Measurements from ENCODE around the gene CERS4.
"Not testable (repeated sequence)": the region's sequence is repeated elsewhere in the genome, so short reads cannot be mapped to it uniquely, and the experiment has no call there.

CERS4 gene

DNA sequence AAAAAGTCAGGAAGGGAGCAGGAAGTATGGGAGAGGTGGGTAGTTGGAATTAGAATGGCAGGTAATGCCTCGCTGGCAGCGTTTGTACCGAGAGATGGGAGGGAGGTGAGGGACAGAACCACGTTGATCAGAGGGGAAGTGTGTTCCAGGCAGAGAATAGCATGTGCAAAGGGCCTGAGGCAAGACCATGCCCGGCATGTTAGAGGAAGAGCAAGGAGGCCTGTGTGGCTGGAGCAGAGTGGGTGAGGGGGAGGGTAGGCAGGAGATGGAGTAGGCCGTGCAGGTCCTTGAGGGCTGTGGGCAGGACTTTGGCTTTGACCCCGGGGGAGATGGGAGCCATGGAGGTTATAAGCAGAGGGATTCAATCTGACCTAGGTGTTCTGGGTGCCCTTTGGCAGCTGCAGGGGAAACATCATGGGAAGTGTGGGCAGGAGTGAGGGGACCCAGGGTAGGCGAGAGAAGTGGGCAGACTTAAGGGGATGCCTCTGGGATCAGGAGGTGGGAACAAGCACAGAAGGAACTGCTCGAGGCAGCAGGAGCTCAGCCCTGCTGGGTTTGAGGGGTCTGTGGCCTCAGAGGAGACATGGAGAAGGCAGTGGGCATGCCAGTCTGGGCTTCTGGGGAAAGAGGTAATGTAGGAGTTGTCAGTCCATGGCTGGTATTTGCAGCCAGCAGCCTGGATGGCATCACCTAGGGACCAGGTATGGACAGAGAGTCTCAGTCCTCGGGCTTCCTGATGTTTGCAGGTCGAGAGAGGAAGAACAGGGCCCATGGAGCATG, 50.2 kb downstream of the CERS4 start:
- no peak for DNase-seq

GRCh38 chr19:8259922-8260247, 50.7 kb downstream of the CERS4 start:
- DNase-seq: no peak

- DNase-seq: no peak
Observed at GRCh38 chr19:8261347-8261746, 52.2 kb downstream of the CERS4 start.

- no peak for DNase-seq
Observed at GRCh38 chr19:8261881-8262280, 52.7 kb downstream of the CERS4 start.

DNA sequence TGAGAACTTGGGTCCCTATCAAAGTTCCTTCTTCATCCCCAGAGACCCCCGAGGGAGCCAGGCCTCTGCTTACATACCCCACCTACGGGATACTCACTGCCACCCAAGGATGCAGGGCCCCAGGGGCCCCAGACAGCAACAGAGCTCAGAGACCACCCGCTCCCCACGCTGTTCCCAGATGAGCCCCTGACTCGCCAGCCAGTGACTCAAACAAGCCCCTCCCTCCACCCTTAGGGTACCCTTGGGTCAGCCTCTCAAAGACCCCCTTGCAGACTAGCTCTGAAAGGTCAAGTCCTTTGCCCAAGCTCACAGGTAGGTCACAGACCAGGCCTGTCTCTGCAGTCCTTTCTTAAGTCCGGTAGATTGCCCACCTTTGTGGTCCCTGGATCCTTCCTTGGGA, 53.3 kb downstream of the CERS4 start:
- no peak for DNase-seq

- not testable (repeated sequence) for DNase-seq
Observed at GRCh38 chr19:8264248-8264647, 55.1 kb downstream of the CERS4 start.

DNA sequence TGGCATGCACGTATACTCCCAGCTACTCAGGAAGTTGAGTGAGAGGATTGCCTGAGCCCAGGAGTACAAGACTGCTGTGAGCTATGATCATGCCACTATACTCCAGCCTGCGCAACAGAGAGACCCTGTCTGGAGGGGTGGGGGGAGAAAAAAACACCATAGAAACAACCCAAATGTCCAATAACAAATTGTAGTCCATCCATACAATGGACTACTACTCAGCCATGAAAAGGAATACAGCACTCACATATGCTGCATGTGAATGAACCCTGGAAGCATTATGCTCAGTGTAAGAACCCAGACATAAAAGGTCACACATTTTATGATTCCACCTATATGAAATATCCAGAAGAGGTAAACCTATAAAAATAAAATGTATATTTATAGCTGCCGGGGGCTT, 56.7 kb downstream of the CERS4 start:
- DNase-seq: no peak

DNA sequence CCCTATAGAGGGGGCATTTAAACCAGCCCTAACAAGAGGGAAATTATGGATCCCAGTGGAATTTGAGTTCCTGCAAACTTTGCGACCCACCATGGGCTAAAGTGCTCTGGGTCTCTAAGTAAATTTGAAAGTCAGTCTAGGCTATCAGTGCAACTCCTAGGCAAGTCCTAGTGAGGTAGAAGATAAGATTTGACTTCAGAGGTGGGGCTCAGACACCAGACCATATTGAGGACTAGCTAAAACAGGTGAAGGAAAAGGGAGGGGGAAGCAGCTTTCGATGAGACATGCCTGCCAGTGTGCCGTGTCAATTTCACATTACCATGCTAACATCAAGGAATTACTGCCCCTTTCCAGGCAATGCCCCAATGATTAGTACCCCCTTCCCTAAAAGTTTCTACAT, 60.6 kb downstream of the CERS4 start:
- DNase-seq: no peak

- DNase-seq: not testable (repeated sequence)
Observed at GRCh38 chr19:8276508-8276907, 67.3 kb downstream of the CERS4 start.

DNA sequence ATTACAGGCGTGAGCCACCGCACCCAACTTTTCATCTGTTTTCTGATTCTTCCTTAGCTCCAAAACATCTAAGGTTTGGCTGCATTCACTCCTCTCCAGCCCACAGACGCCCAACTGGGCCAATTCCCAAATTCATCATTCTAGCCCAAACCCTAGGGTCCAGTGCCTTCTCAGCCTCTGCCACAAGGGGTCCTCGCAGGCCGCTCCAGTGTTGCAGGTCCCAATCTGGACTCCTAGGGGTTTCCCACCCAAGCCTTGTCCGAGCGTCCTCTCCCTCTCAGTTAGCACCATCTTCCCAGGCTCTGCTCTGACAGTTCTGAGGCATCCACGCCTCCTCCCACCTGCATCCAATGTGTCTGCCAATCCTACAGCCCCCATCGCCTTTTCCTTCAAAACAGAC, 82.2 kb downstream of the CERS4 start:
- not testable (repeated sequence) for DNase-seq

- DNase-seq: peak in 3 of 56 donors; percentile 3 to 26 (median 4)
Observed at GRCh38 chr19:8302357-8302691, 93.2 kb downstream of the CERS4 start.

- DNase-seq: no peak
Observed at GRCh38 chr19:8302734-8303133, 93.6 kb downstream of the CERS4 start.

DNA sequence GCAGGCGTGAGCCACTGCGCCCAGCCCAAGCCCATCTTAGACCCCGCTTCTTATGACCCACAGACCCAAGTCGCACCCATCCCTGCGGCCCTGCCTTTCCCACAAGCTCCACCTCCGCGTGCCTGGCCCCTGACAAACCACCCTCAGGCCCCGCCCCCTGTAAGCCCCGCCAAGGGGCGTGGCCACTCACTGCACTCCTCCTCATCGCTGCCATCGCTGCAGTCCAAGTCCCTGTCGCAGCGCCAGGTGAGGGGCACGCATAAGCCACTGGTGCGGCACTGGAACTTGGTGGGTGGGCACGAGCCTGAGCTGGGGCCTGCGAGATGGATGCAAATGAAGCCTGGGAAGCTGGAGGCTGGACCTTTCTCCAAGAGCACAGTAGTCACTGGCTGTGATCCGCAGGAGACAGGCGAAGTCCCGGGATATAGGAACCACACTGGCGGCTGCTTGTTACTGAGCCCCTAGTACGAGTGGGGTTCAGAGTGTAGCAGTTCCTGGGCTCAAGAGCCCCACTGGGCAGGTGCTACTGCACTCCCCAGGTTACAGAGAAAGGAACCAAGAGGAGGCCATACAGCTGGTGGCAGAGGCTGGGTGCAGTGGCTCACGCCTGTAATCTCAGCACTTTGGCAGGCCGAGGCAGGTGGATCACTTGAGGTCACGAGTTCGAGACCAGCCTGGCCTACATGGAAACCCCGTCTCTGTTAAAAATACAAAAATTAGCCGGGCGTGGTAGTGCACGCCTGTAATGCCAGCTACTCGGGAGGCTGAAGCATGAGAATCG, 95.9 kb downstream of the CERS4 start:
- no peak for DNase-seq

- DNase-seq: no peak
Observed at GRCh38 chr19:8305798-8306197, 96.6 kb downstream of the CERS4 start.

GRCh38 chr19:8306235-8307054, 97.3 kb downstream of the CERS4 start:
- DNase-seq: no peak

DNA sequence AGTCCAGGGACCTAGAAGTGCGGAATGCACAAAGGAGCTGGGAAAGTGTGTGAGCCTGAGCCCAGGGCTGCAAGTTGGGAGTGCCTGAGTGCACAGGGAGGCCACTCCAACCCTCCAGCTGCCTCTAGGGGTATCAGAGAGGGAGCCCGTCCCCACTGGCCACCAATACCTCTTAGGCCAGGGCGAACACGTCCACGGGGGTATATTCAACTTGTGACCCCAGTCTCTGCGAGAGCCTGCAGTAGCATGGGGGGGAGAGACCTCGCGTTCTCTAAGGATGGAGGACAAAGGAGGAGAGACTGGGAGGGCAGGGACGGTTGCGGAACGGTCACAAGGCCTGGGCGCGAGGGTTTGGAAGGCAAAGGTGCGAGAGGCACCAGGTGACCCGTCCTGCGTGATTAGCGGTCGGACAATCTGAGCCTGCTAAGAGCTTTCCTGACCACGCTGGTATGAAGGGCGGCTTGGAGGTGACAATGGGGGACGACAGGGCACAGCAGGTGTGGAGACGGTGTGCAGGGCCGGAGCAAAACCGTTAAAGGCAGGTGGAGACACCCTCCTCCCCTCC, 98.3 kb downstream of the CERS4 start:
- DNase-seq: no peak

- DNase-seq: peak in 55 of 56 donors; percentile 44 to 95 (median 83)
Observed at GRCh38 chr19:8307965-8308866, 99.0 kb downstream of the CERS4 start, which contains the start of gene CD320. TSS of gene CD320 (minus strand) at chr19:8308358. CDS start at chr19:8308290, 68 bp downstream.

DNA sequence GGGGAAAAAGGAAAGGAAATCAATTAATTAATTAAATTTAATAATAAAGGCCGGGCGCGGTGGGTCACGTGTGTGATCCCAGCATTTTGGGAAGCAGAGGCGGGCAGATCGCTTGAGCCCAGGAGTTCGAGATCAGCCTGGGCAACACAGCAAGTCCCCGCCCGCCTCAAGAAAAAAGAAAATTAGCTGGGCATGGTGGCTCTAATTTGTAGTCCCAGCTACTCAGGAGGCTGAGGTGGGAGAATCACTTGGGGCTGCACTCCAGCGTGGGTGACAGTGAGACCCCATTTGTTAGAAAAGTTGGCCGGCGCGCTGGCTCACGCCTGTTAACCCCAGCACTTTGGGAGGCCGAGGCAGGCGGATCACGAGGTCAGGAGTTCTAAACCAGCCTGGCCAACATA, 99.7 kb downstream of the CERS4 start:
- no peak for DNase-seq

DNA sequence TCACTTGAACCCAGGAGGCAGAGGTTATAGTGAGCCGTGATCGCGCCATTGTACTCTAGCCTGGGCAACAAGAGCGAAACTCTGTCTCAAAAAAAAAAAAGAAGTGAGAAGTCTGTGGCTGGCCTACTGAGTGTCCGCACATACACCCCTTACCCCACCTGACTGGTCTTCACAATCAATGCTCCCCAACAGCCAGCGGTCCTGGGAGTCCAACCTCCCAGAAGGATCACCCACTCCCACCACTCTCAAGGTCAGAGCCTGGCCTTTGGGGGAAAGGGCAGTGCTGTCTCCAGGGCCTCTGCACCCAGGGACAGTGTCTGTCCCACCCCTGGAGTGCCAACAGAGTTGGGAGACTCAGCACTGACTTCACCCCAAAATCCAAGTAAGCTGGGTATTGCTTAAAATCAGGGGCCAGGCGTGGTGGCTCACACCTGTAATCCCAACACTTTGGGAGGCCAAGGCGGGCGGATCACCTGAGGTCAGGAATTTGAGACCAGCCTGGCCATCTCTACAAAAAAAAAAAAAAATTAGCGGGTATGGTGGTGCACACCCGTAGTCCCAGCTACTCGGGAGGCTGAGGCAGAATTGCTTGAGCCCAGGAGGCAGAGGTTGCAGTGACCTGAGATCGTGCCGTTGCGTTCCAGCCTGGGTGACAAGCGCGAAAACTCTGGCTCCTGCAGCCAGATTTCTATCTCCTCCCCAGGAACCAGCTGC, 101.3 kb downstream of the CERS4 start:
- DNase-seq: no peak

All from nucleus accumbens (tissue), 56 donors.